ENCODE data around the gene NDC80.

NDC80 gene

GRCh38 chr18:2557536-2557935, 13.8 kb upstream of the NDC80 start:
- no peak for DNase-seq (ENCODE audit: low read depth in 2 of 2)

DNA sequence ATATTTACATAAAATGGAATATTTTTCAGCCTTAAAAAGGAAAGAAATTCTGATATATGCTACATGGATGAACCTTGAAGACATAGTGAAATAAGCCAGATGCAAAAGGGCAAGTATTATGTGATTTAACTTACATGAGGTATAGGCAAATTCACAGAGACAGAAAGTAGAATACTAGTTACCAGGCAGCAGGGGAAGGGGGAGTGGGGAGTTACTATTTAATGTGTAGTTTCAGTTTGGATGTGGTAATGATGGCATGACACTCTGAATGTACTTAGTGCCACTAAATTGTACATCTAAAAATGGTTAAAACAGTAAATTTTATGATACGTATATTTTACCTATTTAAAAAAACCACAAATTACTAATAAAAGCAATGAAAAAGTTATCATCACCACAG, 12.1 kb upstream of the NDC80 start:
- no peak for DNase-seq (ENCODE audit: low read depth in 2 of 2)

GRCh38 chr18:2564373-2564772, 7.0 kb upstream of the NDC80 start:
- no peak for DNase-seq (ENCODE audit: low read depth in 2 of 2)

GRCh38 chr18:2568129-2568528, 3.2 kb upstream of the NDC80 start:
- DNase-seq (ENCODE audit: low read depth in 2 of 2): no peak

DNA sequence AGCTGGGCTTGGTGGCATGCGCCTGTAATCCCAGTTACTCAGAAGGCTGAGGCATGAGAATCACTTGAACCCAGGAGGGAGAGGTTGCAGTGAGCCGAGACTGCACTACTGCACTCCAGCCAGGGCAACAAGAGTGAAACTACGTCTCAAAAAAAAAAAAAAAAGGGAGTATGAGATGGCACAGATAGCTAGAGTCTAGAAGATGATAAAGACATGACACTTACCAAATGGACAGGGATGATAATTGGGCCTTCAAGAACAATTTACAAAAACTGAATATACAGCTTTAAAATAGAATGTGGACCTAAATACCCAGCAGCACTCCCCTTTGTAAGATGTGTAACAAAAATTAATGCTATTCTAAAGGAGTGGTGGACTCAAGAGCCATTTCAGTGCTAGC, 2.8 kb upstream of the NDC80 start:
- no peak for DNase-seq (ENCODE audit: low read depth in 2 of 2)

DNA sequence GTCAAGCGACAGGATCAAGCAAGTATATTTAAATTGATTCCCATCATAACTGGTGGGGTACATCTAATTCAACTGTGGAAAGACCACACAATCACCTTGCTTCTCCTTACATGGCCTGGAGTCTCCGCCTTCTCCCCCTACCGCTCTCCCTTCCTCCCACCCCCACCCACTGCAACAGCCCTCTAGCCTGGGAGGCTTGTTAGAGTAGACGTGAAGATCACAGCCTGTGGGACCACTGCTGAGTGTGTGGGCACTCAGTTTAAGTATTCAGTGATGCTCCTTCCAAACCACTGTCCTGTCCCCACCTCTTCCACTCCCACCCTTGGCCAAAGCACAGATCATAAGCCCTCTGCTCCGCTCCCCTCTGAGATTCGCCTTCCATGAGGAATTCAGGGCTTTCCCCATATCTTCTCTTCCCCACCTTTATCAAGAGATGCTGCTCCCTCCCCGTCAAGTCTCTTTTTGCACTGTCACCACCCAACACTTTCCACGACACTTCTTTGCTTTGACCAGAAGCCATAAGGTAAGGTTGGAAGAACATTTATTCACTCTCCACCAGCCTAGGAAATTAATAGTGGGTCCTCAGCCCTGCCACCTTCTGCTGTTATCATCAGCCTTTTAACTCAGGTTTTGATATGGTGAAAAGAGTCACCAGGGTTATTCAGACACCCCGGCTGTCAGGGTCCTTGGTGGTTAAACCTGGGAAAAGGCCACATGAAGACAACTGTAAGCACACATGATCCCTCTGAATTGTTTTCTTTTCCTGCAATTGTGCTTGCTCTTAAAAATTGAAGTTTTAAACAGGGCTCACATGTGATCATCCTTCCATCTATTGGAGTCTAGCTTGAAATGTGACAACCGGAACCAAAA, 1.8 kb upstream of the NDC80 start:
- no peak for DNase-seq (ENCODE audit: low read depth in 2 of 2)

GRCh38 chr18:2570772-2571199, 571 bp upstream of the NDC80 start:
- peak; percentile 34 to 51 for DNase-seq (ENCODE audit: low read depth in 2 of 2)

DNA sequence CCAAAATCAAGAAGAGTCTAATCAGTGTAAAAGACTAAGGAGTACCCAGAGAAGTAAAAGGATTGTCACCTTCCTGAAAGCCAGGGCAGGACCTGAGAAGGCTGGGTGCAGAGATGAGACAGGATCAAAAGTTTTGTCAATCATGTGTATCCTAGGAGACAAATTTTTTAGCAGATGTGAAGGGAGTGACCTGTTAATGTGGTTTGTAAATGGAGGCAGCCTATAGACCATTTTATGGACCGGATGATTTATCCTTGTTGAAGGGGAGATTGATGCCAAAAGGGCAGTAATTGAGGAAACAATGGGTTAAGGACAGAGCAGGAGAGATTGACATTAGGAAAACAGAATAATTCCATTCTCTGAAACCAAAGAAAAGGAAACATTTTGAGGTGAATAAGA, 813 bp downstream of the NDC80 start:
- DNase-seq (ENCODE audit: low read depth in 2 of 2): no peak

DNA sequence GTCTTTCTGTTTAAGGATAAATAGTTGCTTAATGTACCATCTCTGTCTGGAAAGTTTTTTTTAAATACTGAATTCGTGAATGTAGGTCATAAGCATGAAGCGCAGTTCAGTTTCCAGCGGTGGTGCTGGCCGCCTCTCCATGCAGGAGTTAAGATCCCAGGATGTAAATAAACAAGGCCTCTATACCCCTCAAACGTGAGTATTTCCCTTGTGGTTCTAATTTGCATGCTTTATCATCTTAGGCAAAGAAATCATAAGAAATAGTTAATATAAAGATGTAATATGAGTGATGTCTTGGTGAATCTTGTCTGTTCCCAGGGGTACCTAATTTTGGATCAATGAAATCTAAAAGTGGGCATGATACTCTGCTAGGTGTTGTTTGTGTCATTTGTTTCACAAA, 1.5 kb downstream of the NDC80 start:
- no peak for DNase-seq (ENCODE audit: low read depth in 2 of 2)

DNA sequence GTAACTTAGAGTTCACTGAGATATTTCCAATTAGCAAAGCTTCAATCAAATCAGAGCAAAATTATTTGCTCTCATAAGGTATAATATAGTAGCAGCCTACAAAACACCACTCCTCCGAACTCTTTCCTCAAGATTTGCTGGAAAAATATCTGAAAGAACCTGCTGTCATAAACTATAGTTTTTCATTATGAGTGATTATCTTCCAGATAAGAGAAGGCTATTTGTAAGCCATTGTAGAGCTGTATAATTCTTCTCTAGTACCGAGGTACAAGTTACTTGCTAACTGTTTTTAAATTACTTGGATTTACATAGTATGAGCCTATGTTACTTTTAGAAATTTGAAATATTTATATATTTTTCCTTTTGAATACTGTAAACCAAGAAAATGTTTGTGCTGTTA, 2.1 kb downstream of the NDC80 start:
- DNase-seq (ENCODE audit: low read depth in 2 of 2): no peak

DNA sequence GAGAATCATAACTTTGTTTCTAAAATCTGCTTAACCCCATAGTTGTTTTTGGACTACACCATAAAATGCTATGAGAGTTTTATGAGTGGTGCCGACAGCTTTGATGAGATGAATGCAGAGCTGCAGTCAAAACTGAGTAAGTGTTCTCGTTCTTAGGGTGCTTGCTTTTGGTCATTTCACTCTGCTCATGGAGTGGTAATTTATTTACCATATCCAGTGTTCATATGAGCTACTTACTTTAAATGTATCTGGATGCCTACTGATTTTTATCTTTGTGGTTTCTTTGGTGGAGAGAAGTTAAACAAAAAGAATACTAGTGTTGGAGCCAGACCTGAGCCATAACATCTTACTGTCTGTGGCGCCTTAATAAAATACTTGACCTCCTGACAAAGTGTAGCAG, 16.4 kb downstream of the NDC80 start:
- no peak for DNase-seq (ENCODE audit: low read depth in 2 of 2)

GRCh38 chr18:2588666-2589344, 17.4 kb downstream of the NDC80 start:
- no peak for DNase-seq (ENCODE audit: low read depth in 2 of 2)

DNA sequence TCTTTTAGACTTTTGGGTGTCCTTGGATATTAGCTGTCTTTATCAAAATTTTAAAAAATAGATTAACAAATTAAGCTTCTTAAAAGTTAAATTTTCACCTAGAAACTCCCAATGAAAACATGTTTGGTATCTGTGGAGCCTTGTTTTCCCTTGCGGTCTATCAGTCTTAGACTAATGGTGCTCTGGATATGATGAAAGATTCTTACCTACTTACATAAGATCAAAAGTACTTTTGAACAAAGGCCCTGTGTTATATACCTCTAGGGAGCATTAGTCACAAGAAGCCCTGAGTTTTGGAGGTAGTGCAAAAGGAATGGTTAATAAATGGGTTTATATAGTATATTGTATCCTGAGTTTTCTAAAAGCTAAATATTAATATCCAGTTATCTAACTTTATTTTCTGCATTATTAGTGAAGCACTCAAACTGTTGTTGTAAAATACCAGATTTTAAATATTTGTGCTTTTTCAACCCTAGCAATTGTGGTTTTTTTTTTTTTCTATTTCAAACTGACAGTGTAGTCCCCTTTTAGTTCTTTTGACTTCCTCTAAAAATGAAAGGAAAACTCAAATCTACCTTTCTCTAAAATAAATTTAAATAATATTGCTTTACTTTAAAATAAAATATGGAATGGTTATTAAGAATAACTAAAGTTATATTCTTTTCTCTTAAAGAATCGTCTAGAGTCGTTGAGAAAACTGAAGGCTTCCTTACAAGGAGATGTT, 18.1 kb downstream of the NDC80 start:
- no peak for DNase-seq (ENCODE audit: low read depth in 2 of 2)

DNA sequence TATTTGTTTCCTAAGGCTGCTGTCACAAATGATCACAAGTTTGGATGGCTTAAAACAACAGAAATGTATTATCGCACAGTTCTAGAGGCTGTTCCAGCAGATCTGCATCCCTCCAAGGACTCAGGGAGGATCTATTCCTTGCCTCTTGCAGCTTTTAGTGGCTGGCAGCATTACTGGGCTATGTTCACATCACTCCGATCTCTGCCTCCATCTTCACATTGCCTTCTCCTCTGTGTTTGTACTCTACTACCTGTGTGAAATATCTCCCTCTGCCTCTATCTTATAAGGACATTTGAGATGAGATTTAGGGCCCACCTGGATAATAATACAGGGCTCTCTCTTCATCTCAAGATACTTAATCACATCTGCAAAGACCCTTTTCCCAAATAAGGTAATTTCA, 18.9 kb downstream of the NDC80 start:
- no peak for DNase-seq (ENCODE audit: low read depth in 2 of 2)

- no peak for DNase-seq (ENCODE audit: low read depth in 2 of 2)
These were observed 26.3 kb downstream of the NDC80 start for GRCh38 chr18:2597639-2598038.

- no peak for DNase-seq (ENCODE audit: low read depth in 2 of 2)
These were observed 31.5 kb downstream of the NDC80 start for GRCh38 chr18:2602844-2603243.

DNA sequence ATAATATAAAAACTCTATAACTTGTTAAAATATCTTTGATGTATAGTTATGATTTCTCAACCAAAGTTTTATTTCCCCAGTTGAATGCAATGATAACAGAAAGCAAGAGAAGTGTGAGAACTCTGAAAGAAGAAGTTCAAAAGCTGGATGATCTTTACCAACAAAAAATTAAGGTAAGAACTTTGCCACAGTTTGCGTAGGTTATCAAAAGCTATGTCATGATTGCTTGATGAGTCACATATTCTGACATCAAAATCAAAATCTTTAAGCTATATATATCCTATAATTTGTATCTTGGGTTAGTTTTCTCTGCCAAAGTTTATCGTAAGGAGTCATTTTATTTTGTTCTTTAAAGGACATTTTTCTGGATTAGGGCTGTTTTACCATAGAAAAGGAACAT, 35.0 kb downstream of the NDC80 start:
- no peak for DNase-seq (ENCODE audit: low read depth in 2 of 2)

- DNase-seq (ENCODE audit: low read depth in 2 of 2): no peak
These were observed 38.2 kb downstream of the NDC80 start for GRCh38 chr18:2609604-2610003.

DNA sequence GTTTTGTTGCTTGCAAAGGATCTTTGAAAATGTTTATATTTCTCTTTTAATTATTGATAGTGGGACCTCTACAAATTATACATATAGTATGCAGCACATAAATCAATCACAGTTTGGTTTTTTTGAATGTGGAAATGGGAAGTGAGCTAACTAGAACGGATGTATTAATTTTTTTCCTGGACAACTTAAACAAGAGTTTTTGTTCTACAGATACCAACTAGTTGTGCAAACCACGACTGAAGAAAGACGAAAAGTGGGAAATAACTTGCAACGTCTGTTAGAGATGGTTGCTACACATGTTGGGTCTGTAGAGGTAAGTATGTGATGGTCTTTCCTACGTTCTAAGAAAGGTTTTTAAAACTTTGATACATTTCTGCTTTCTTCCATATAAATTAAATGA, 39.2 kb downstream of the NDC80 start:
- no peak for DNase-seq (ENCODE audit: low read depth in 2 of 2)

DNA sequence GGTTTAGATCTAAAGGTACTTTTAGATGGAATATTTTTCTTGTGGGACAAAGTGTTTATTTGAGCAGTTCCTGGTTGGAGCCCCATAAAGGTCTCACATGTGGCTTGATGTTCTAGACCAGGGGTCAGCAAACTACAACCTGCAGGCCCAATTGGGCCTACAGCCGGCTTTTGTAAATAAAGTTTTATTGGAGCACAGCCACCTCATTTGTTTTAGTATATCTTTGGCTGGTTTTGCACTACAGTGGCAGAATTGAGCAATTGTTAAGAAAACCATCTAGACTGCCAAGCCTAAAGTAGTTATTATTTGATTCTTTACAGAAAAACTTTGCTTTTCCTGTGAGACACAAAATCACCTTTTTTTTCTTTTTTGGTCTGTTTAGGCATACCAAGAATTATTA, 41.6 kb downstream of the NDC80 start:
- DNase-seq (ENCODE audit: low read depth in 2 of 2): no peak

DNA sequence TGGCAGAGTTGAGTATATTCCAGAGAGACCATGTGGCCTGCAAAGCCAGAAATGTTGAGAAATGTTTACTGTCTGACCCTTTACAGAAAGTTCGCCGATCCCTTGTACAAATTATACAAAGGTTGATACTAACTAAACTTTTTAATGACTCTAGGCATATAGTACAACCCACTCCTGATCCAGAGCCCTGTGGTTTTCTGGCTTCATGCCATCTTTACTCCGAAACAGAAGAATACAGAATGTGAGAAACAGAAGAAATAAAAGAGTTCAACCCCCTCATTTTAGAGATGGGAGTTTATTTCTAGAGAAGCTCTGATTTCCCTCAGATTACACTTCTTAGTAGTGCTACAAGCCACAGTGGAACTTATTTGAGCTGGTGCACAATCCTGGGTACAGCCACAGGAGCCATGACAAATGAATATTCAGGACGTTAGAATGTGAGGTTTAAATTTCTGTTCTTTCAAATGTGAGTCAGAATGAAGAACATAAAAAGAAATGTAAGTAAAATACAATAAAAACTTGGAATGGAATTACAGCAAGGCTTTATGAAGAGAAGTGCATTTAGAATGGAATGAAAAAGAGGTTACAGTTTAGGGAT, 46.1 kb downstream of the NDC80 start:
- no peak for DNase-seq (ENCODE audit: low read depth in 2 of 2)

DNA sequence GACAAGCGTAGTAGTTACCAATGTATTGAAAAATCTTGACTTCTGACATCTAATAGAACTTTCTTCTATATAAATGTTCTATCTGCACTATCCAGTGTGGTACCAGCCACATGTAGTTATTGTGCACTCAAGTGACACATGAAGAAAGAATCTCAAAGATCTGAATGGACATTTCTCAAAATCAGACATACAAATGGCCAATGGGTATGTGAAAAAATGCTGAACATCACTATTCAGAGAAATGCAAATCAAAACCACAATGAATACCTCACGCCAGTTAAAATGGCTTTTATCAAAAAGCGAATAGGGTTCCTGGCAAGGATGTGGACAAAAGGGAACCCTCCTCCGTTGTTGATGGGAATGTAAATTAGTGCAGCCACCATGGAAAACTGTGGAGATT, 46.7 kb downstream of the NDC80 start:
- DNase-seq (ENCODE audit: low read depth in 2 of 2): no peak
